Peyer's patch (tissue), 4 donors: ENCODE results near the gene TBCD.

ENCODE experiments used
- CTCF ChIP-seq, 6 experiments: fragments of 450-650 bp in 4 of 6; fragments of 200-600 bp in 2 of 6; sonication (generic) in 1 of 6; IDR thresholded peaks; one replicate each; pipeline ENCODE4 v1.5.1; 2017 to 2019; ENCODE audit warnings: antibody characterized with exemption in 6 of 6, mild to moderate bottlenecking in 3 of 6, moderate library complexity in 1 of 6
- POLR2A ChIP-seq, 2 donors: fragments of 450-650 bp; IDR thresholded peaks; one replicate each; pipeline ENCODE4 v1.5.1; 2017; ENCODE audit warnings: antibody characterized with exemption in 2 of 2, mild to moderate bottlenecking in 2 of 2, moderate library complexity in 2 of 2

GRCh38 chr17:82898976-82899514, 147.2 kb downstream of the TBCD start:
- TF ChIP-seq CTCF (IDR thresholded peaks at IDR 0.05) (no peak), POLR2A (IDR thresholded peaks at IDR 0.05) (no peak)
